CD4-positive, alpha-beta T cell treated with Interleukin-10 for 1 hour (primary cell): ENCODE data around the gene TSPAN5.
"Not testable (repeated sequence)": the region's sequence is repeated elsewhere in the genome, so short reads cannot be mapped to it uniquely, and the experiment has no call there.

Source experiments
- DNase-seq: peaks from one replicate; pipeline ENCODE4 v3.0.0-alpha.2; 2020

The TSPAN5 gene

GRCh38 chr4:98544141-98544817 lies 114.1 kb downstream of the TSPAN5 start:
- no peak for DNase-seq

- no peak for DNase-seq
These were observed 116.4 kb downstream of the TSPAN5 start for GRCh38 chr4:98542011-98542410.

- no peak for DNase-seq
These were observed 117.6 kb downstream of the TSPAN5 start for GRCh38 chr4:98540803-98541202.

DNA sequence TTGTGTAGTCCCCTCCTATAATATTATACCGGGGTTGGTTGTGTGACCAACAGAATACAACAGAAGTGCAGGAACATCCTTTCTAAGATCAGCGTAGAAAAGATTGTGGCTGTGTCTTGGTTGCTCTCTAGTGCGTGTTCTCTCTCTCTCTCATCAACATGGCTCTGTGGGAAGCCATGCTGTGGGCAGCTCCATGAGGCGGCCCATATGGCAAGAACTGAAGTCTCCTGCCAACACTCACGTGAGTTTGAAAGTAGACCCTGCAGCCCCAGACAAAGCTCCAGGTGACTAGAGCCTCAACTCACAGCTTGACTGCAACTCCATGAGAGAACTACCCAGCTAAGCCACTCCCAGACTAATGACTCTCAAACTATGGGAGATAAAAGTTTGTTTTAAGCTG lies 118.7 kb downstream of the TSPAN5 start:
- DNase-seq = no peak

DNA sequence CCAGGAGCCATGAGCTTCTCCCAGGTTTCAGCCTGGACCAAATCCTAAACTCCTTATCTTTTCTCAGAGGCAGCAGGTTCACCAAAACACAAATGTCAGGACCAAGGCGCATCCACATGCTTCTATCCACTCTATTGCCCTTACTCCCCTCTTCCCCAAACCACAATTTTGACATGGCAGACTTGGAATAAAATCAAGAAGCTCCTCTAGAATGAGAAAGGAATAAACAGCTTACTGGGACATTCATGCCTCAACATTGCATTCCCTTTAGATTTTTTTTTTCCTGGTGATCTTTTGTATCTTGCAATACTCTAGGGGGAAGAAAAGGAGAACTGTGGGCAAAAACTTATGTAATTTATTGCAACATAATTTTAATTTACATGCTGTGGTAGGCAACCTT lies 119.1 kb downstream of the TSPAN5 start:
- DNase-seq = no peak

DNA sequence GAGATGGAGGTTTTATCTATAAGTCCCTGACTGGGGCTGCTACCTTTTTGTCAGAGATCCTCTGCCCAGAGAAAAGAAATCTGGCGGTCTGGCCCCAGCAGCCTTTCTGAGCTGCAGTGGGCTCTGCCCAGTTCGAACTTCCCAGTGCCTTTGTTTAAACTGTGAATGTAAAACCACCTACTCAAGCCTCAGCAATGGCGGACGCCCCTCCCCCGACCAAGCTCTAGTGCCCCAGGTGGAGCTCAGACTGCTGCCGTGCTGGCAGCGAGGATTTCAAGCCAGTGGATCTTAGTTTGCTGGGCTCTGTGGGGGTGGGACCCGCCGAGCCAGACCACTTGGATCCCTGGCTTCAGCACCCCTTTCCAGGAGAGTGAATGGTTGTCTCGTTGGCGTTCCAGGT lies 121.8 kb downstream of the TSPAN5 start:
- no peak for DNase-seq

GRCh38 chr4:98534146-98534545 lies 124.3 kb downstream of the TSPAN5 start:
- DNase-seq = not testable (repeated sequence)

GRCh38 chr4:98530572-98530971 lies 127.8 kb downstream of the TSPAN5 start:
- no peak for DNase-seq

GRCh38 chr4:98529970-98530569 lies 128.3 kb downstream of the TSPAN5 start:
- DNase-seq = no peak

GRCh38 chr4:98528882-98529281 lies 129.5 kb downstream of the TSPAN5 start:
- DNase-seq = no peak

- no peak for DNase-seq
These were observed 130.7 kb downstream of the TSPAN5 start for GRCh38 chr4:98527534-98528269.

DNA sequence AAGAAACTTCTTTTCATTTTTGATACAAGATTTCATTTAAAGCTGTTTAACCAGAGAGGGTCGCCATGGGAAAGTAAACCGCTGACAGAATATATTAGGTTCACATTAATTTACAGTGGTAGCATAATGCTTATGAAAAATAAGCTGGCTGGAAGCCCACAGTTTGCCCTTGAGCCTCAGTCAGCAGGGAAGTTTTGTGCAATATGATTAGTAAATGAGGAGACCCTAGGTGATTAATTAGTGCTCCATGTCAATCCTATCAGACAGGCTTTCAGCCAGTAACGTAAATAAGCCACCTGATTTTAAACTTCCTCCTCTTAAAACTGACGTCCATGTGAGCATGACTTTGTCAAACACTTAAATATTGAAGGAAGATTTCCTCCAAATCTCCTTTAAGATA lies 134.2 kb downstream of the TSPAN5 start:
- DNase-seq = no peak

DNA sequence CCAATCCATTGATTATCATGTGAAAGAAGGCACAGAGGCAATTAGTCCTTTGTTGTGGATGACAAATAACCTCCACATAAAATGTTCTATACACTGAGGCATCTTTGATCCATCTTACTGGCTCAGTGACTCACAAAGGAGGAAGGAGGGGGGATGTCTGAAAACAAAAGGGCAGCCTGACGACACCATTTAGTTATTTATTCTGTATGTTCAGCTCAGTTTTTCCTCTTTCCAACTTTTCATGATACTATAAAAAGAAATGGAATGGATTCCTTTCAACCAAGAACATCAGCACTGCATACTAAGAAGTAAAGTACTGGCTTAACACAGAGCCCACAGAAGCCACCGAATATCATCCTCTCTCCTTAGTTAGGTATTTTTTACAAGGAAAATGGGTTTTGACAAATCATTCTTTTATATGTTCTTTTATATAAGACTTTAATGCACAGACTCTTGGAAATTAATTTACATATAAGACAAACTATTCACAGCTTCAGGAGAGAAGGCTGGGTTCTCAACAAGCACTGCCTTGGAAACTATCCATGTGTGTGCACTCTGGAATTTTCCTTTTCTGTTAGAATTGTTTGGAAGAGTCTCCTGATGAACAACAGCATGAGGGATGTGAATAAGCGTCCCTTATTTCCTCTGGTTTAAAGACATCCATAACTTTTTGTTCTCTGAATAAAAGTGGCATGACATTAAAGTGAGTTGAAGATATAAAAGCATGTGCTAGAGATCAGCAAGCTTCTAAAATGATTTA lies 135.6 kb downstream of the TSPAN5 start:
- no peak for DNase-seq

DNA sequence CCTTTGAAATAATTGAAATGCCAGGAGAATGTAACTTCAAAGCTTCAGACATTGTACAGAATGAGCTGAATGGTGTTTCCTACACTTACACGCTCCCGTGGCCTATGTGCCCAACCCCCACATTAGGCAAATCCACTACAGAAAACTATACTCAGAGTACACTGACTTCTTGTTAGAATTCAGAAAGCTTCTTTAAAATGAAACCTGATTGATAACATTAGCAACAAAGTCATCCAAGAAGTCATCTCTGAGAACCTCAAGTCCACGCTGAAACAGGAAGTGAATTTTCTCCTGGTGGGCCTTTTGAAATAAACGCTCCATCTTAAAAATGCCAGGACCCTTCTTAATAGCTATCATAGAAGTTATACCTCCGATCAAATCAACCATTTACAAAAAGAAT lies 136.3 kb downstream of the TSPAN5 start:
- no peak for DNase-seq

DNA sequence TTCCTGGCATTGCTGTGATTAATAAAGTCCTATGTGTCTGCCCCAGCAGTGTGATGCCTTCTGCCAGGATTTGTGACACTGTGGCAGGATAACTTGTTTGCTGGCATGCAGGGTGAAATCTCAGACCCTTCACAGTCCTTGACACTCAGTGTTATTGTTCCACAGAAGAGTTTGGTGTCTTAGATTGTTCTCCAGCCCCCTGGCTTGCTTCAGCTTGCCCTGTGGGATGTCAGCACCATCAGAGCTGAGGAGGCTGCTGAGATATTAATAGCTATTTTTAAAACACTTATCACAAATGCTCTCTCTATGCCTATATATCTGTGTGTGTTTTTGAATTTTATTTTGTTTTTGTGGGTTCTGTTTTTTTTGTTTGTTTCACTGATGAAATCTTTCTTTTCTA lies 136.9 kb downstream of the TSPAN5 start:
- DNase-seq = no peak

- no peak for DNase-seq
These were observed 139.0 kb downstream of the TSPAN5 start for GRCh38 chr4:98519268-98519977.

- no peak for DNase-seq
These were observed 139.7 kb downstream of the TSPAN5 start for GRCh38 chr4:98518559-98519267.

- no peak for DNase-seq
These were observed 141.0 kb downstream of the TSPAN5 start for GRCh38 chr4:98517218-98518021.

DNA sequence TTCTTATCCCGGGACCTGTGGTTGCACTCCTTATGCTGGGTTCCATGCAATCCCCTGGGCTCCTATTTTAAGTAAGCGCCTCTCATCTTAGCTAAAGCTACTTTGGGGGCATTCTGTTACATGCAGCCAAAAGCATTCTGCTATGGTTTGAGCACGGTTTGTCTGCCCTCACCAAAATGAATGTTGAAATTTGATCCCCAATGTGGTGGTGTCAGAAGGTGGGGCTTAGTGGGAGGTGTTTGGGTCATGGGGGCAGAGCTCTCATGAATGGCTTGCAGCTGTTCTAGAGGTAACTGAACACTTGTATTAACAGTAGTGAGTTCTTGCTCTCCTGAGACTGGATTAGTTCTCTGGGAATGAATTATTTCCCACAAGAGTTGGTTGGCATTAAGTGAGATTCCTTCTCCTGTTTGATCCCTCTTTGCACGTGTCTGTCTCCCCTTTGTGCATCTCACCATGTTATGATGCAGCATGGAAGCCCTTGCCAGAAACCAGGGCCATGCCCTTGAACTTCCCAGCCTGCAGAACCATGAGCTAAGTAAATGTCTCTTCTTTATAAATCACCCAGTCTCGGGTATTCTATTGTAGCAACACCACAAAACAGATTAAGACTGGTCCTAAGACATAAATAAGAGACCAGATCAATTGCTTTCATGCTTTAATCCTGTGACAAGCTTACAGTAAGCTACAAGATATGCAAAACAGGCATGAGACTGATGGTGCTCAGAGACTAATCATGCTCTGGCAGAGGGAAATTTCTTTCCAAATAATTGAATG lies 141.8 kb downstream of the TSPAN5 start:
- DNase-seq = no peak

GRCh38 chr4:98516042-98516440 lies 142.4 kb downstream of the TSPAN5 start:
- no peak for DNase-seq

DNA sequence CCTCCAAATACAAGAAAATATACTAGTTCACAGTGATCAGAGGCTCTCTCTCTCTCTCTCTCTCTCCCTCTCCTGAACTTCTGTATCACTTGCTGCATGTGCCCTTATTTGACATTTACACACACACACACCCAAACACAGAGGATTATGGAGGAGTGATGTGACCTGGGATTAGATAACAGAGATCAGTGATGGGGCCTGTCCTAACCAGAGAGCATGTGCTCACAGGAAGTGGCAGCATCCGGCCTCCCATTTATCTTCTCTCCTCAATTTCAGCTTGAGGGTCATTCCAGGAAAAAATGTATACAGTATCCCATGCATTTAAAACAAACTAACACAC lies 143.0 kb downstream of the TSPAN5 start:
- no peak for DNase-seq
